ENCODE results near the gene HNF1A.

The HNF1A gene

DNA sequence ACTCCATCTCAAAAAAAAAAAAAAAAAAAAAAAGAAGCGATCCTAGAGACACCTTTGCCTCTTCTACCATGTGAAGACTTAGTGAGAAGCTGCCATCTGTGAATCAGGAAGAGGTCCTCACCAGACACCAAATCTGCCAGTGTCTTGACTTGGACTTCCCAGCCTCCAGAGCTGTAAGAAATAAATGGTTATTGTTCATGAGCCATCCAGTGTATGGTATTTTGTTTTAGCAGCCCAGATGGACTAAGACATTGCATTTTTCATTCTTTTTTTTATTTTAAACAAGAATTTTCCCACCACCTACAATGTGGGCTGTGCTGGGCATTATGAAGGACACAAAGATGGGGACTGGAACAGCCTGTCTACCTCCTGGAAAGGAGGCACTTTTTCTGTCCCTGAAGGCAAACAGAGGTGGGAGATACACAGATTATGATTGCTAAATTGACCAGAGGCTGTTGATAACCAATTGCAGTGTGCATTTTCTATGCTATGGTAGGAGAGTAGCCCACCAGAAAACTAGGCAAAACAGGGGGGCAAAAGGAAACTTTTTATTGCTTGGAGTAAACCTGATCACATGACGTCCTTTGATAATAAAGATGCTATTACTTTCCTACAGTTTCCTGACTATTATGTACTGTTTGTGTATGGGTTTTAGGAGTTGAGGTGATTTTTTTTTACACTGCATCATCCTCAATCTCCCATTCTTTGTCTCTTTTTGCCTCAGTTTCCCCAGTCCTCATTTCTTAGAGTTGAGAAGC, 40.7 kb downstream of the HNF1A start:
- no peak for TF ChIP-seq CTCF (IDR thresholded peaks at IDR 0.05; ENCODE audit: insufficient read depth, low read depth, low read length, missing control alignments)
- no peak overlapping the region for H3K4me3 ChIP-seq (ENCODE audit: low read depth, low read length)
- DNase-seq (ENCODE audit: low read depth): no peak

DNA sequence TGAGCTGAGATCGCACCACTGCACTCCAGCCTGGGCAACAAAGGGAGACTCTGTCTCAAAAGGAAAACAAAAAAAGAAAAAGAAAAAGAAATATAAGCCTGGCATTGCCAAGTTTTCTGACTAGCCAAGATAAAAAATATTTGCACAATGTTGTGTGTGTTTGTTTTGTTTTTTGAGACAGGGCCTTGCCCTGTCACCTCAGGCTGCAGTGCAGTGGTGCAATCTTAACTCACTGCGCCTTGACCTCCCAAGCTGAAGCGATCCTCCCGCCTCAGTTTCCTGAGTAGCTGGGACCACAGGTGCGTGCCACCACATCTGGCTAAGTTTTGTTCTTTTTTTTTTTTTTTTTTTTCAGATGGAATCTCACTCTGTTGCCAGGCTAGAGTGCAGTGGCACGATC, 43.4 kb downstream of the HNF1A start:
- DNase-seq (ENCODE audit: low read depth): no peak
- TF ChIP-seq CTCF (IDR thresholded peaks at IDR 0.05; ENCODE audit: insufficient read depth, low read depth, low read length, missing control alignments): no peak
- H3K4me3 ChIP-seq (ENCODE audit: low read depth, low read length): no peak overlapping the region

DNA sequence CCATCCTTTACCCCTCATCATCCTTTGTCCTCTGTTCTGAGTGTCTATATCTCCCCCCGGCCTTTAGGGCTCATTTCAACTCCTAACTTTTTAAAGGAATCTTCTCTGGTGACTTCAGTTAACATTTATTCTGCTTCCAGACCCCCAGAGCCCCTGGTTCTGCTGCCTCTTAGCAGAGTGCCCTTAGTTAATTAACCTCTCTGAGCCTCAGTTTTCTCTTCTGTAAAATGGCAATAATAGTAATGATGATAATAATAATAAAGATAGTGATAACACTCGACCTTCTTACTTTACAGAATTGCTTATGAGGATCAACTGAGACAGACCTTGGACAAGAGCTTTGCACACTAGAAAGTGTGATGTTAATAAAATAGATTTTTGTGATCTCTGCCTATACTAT, 44.4 kb downstream of the HNF1A start:
- no peak for DNase-seq (ENCODE audit: low read depth)
- H3K4me3 ChIP-seq (ENCODE audit: low read depth, low read length): no peak overlapping the region
- no peak for TF ChIP-seq CTCF (IDR thresholded peaks at IDR 0.05; ENCODE audit: insufficient read depth, low read depth, low read length, missing control alignments)

- no peak for TF ChIP-seq CTCF (IDR thresholded peaks at IDR 0.05; ENCODE audit: insufficient read depth, low read depth, low read length, missing control alignments)
- no peak for DNase-seq (ENCODE audit: low read depth)
- no peak overlapping the region for H3K4me3 ChIP-seq (ENCODE audit: low read depth, low read length)
These were observed 45.5 kb downstream of the HNF1A start for GRCh38 chr12:121023799-121024198.

DNA sequence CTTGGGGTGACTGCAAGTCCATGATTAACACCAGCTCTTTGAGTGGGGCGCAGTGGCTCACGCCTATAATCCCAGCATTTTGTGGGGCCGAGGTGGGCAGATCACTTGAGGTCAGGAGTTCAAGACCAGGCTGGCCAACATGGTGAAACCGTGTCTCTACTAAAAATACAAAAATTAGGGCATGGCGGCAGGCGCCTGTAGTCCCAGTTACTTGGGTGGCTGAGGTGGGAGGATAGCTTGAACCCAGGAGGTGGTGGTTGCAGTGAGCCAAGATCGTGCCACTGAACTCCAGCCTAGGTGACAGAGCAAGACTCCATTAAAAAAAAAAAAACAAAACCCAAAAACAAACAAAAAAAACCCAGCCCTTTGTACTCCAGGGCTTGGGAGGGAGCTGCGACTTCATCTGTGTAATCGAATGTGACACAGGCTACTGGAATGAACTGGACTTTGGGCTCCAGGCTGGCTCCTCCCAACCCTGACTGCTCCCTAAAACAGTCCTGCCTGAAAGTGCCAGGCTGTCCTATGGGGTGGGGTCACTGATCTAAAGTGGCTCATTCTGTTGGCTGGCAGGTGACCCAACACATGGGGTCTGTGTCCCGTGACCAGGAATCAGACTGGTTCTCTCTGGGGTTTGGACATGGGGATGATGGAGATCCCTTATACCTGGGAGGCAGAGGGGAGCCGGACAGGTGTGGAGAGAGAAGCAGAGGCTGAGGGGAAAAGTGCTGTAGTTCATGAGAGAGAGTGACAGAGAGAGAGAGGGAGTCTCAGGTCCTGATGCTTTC, 47.3 kb downstream of the HNF1A start:
- H3K4me3 ChIP-seq (ENCODE audit: low read depth, low read length): no peak overlapping the region
- no peak for DNase-seq (ENCODE audit: low read depth)
- no peak for TF ChIP-seq CTCF (IDR thresholded peaks at IDR 0.05; ENCODE audit: insufficient read depth, low read depth, low read length, missing control alignments)

DNA sequence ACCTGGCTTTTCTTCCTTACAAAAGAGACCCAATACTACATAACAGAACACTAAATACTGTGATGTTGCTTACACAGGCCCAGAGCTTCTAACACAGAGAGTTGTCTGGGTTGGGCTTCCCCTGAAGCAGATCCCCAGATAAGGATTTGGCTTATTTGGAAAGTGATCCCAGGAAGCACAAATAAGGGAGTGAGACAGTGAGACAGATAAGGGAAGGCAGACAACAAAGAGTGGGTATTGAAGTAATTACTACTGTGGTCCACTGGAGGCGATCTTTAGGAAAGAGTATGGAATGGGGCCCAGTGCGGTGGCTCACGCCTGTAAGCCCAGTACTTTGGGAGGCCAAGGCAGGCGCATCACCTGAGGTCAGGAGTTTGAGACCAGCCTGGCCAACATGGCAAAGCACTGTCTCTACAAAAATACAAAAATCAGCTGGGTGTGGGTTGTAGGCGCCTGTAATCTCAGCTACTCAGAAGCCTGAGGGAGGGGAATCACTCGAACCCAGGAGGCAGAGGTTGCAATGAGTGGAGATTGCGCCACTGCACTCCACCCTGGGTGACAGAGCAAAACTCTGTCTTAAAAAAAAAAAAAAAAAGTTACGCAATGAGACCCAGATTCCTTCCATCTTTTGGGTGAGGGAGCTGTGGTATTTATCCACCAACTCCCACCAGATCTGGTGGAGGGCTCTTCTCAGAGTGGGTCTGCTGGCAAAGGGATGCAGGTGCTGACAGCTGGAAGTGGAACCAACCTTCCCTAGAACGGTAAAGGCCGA, 48.1 kb downstream of the HNF1A start:
- no peak for DNase-seq (ENCODE audit: low read depth)
- no peak for TF ChIP-seq CTCF (IDR thresholded peaks at IDR 0.05; ENCODE audit: insufficient read depth, low read depth, low read length, missing control alignments)

More for the DNA sequence above, 48.1 kb downstream of the HNF1A start:
- no peak overlapping the region for H3K4me3 ChIP-seq (ENCODE audit: low read depth, low read length)

Measured in GM12865 (cell line).